Activated effector memory CD4-positive, alpha-beta T cell treated with Interleukin-2 at 50 U/mL for 16 hours (primary cell): ENCODE data around the gene PTPRD.
"Not testable (repeated sequence)": the region's sequence is repeated elsewhere in the genome, so short reads cannot be mapped to it uniquely, and the experiment has no call there.

Experiments
- DNase-seq: peaks from one replicate; pipeline ENCODE4 v3.0.0-alpha.2; 2020

Gene PTPRD

DNA sequence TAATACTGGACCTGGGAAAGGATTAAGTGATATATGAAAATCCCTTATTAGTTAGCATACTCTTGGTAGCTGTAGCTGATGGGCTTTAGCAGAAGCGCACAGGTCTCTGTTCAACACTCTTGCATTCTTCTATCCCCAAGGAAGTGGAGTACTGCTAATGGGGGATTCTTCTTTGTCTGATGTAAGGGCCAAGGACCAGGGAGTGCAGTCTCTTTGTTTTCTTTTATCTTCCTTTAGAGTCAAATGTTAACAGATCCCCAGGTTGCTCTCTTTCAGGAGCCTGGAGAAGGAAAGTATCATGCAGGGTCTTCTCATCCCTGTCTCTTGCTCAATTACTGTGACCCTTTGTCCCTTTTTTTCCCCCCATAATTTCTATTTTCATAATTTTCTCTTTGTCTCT, 1666.3 kb downstream of the PTPRD start:
- DNase-seq: no peak

DNA sequence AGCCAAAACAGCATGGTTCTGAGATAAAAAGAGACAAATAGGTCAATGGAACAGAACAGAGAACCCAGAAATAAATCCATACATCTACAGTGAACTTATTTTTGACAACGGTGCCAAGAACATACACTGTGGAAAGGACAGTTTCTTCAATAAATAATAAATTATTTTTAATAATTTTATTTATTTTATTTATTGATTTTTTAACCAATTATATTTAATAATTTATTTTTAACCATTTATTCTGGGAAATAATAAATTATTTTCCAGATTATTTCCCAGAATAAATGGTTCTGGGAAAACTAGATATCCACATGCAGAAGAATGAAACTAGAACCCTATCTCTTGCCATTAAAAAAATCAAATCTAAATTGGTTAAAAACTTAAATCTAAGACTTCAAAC, 1669.4 kb downstream of the PTPRD start:
- DNase-seq: no peak

DNA sequence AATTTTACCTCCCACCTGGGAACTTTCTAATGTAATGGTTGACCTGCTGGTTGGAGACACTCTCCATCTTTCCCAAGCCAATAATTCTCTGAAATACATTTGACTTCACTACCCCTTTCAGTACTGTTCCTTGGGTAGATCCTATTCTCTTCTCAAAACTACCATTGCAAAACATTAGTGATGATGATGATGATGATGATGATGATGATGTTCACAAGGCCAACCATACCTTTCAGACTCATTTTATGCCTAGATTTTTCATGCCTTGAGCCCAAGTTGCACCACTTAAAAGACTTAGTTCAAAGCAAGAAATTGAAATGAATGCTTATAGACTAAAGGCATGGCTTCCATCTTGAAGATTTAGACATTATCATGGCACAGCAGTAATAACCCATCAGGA, 1672.2 kb downstream of the PTPRD start:
- DNase-seq: no peak

DNA sequence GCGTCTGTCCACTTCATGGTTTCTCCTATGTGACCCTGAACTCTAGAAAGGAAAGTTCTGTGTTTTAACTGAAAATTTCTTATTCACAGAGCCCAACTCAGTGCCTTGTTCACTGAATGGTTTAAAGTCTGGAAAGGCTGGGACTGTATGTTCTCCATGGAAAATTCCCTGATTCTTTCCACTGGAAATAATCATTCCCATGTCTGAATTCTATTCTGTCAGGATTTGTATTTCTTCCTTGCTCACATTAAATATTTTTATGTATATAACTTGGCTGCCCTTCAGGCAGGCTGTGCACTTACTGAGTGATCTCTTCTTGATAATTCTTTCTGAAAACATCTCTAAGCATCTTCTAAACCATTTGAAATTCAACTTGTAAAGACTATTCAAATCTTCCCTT, 1686.3 kb downstream of the PTPRD start:
- DNase-seq: no peak

DNA sequence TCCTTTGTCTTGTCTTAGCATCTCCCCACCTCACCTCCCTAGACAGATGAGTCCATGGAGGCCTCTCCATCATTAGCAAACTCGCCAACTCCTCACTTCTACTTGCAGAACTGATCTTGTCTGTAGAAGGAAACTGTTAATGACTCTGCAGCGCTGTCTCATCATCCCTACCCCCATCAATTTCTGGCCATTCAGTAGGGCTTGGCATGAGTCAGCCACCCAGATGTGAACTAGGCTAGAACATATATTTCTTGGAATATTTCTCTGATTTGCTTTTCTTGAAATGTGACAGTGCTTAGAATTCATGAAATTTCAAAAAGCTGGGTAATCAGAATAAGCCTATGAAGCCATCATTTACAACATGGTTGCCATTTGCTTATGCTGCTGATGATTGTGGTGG, 1688.2 kb downstream of the PTPRD start:
- DNase-seq: no peak

DNA sequence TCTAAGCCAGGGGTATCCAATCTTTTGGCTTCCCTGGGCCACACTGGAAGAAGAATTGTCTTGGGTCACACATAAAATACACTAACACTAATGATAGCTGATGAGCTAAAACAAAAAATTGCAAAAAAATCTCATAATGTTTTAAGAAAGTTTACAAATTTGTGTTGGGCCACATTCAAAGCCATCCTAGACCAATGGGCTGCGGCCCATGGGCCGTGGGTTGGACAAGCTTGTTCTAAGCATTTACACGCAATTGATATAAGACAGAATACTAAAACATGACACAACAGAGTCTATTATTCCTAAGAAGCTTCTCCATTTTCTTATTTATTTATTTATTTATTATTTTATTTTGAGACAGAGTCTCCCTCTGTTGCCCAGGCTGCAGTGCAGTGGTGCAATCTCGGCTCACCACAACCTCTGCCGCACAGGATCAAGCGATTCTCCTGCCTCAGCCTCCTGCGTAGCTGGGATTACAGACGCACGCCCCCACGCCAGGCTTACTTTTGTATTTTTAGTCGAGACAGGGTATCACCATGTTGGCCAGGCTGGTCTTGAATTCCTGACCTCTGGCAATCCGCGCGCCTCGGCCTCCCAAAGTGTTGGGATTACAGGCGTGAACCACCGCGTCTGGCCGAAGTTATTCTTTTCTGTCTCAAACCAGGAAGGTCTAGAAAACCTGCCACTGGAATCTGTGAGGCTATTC, 1692.2 kb downstream of the PTPRD start:
- DNase-seq: not testable (repeated sequence)

DNA sequence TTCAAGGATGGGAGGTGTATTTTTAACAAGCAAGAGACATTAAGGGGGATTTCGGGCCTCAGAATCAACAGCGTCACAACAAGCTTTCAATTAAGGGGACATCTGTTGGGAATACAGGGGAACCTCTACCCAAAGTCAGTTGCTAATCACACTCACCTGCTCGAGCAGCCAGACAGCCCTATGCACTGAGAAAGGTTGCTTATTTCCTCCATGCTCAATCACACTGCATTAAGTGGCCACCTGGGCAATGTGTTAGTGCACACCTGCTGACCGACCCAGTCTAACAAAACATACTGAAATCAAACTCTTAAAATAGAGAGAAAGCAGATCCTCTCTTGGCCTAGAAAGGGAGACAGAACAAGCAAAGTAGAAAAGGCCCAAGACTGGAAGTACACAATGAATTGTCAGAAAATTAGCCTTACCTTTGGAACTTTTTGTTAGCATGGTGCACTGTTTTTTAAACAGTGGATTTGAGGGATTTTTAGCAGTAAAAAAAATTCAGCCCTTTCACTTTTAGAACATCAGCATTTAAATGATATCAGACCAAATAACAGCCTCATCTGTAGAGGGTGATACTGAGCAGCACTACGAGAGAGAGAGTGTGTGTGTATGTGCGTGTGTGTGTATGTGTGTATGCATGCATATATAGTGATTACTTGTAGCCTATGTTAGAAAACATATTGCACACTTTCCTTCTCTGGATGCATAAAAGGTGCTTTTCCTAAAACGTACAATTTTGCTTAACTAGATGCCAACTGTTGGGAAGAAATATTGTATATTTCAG, 1694.7 kb downstream of the PTPRD start:
- no peak for DNase-seq

DNA sequence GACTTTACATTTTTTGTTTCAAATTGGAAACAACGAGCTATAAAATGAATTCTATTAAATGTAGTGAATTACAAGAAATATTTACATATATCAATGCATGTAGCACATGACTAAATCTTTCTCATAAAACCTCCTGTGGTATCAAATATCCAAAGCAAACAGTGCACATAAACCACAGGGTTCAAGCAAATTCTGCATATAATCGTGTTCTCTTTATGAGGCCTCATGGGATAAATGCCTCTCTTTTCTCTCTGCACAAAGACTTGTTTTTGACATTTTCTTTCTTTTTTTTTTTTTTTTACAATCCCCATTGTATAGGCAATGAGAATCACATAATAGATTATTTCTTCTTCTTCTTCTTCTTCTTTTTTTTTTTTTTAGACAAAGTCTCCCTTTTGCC, 1696.0 kb downstream of the PTPRD start:
- no peak for DNase-seq

DNA sequence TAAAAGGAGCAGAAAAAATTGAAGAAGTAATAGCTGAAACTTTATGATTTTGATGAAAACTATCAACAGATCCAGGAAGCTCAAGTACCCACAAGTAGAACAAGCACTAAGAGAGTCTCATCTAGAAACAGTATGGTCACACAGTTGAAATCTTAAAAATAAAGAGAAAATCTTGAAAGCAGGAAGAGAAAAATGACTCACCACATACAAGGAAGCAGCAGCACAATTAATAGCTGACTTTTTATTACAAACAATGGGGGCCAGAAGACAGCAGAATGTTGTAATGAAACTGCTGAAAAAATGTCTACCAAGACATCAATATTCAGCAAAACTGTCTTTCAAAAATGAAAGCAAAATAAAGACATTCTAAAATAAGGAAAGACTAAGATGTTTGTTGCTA, 1704.9 kb downstream of the PTPRD start:
- DNase-seq: no peak

DNA sequence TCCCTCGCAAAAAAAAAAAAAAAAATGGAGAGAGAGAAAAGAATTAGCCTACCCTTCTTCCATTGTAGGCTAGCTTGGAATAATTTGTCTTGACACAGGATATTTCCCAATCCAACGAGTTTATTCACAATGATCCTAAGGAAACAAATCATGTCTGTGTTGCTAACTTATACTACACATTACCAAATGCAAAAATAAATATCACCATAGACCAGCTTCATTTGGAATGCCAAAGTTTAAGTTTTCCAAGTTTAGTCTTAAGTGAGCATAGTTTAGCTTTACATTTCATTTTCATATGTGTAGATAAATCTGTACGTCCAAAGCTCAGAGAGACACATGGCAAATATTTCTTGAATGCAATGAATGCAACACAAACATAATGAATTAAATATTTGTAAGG, 1707.1 kb downstream of the PTPRD start:
- DNase-seq: no peak

DNA sequence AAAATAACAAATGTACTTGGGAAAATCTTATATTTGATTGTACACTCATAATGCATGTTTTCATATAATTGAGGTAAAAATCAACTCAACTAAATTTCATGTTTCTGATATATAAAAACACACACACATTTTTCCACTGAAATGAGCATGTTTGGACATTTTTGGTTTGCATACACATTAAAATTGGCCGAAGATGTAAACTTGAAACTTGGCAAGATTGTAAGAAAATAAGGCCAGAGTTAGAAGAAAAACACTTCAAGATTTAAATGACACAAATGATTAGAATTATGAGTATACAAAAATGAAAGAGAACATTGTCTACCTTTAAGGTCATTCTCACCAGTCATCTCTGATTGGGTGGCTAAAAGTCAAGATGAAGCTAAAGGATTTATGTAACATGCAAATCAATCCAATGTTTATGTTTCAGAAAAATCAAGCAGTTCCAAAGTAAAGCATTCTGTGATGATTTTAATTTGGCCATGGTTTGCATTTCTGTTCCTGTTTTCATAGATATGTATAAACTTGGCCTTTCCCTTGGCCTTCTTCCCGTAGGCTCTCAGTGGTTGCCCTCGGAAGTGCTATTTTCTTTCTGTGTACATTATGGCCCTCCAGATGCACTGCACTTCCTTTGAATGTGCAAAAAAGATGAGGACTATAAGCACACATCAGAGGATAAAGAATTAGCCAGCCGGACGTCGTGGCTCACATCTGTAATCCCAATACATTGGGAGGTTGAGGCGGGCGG, 1707.9 kb downstream of the PTPRD start:
- DNase-seq: no peak

DNA sequence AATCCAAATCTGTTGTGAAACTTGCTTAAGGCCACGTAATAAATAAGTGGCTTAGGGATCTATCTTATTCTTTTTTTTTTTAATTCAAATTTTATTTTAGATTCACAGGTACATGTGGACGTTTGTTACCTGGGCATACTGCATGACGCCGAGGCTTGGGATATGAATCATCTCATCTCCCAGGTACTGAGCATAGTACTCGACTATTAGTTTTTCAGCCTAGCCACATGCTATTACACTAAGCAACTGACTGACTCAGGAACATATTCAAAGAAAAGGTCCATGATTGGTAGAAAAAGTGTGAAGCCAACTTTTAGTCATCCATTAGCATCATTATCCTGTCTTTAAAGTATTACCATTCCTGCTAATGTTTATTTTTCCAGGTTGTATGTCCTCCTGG, 1709.7 kb downstream of the PTPRD start:
- no peak for DNase-seq

DNA sequence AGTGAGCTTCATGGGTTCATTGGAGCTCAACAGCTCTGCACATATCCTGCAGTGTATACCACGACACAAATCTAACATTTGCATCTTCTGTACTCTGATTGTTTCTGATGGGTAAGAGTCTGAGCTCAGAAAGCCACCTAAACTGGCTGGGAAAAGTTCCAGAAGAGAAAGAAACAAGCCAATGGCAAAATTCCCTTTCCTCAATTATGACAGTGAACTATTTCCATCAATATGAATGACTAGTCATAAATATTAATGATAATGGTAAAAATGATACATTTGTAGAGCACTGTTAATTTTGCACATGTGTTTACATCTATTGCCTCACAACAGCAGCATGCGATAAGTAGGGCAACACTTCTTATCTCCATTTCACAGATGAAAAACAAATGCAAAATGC, 1711.7 kb downstream of the PTPRD start:
- no peak for DNase-seq

DNA sequence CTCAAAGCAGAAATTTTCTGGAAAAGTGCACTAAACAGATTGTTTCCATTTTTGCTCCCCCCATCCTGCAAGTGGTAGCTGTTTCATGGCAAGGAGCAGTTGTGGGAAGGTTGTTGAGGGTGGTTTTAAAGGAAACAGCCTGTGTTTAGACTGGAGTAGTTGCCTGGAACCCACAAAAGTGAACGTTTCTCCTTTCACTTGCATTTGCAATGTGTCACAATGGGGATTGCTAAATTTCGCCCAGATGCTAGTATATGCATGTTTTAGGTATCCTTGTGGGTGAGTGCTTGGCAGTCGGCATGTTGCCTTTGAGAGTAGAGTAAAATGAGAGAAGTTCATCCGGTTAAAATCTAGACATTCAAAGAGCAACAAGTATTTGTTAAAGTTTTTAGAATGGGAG, 1713.3 kb downstream of the PTPRD start:
- DNase-seq: no peak

DNA sequence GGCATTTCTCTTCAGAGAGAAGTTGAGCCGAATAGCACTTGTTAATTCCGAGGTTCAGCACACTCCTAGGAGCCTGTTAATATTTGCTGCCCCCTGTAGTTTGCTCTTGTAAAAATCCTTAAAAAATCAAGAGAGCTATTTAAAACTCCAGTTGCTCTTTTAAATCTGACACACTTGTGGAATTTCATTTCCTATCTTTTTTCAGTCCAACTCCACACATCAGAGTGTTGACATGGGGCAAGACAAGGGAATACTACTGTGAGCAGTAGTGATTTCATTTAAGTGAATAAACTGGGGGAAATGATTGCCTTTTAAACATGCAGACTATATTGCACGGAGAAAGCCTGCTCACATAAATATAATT, 1717.0 kb downstream of the PTPRD start:
- no peak for DNase-seq

DNA sequence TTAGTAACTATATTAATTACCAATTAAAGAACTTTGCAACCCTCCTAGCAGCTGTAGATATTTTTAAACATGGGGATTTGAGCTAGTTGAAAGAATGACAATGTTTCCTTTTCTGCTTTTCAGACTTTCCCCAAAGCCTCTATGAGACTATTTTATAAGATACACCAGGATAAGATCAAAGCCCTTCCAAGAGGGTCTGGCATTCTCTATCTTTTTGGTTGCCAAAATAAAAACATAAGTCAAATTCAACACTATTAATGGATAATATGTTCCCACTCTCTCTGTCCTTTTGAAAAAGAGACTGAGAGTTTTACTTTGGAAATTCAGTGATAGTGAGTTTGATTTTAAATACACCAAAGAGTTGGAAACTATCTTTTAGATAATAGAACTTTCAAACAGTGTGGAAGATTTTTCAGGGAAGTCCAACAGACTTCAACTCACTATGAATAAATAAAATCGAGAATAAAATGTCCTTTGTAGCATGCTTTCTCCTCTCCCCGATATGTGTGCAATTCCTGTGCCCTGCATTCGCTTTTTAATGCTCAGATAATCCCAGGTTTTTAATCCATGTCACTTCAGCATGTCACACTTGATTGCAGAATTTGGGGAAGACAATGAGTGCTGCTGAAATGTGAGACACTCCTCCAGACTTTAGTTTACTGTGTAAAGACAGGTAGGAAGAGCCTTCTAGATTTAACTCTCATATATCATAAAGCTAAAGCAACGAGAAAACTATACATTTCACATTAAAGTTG, 1717.5 kb downstream of the PTPRD start:
- no peak for DNase-seq

DNA sequence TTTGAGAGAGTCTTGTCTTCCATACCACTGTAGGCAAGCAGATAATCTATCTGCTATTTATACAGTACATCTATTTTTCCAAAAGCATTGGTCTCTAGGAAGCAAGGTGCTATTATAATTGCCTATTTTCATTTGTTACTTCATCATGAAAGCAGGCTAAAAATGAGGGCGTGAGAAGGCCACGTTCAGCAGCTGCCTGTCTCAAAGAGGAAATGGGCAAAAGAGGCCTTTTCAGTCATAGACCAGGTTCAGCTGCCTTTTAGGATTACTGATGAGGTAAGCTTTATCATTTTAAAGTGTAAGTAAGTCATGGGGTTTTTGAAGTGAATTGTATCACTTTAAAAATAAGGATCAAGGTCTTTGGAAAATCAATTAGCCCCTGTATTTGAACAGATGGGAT, 1722.1 kb downstream of the PTPRD start:
- DNase-seq: no peak

DNA sequence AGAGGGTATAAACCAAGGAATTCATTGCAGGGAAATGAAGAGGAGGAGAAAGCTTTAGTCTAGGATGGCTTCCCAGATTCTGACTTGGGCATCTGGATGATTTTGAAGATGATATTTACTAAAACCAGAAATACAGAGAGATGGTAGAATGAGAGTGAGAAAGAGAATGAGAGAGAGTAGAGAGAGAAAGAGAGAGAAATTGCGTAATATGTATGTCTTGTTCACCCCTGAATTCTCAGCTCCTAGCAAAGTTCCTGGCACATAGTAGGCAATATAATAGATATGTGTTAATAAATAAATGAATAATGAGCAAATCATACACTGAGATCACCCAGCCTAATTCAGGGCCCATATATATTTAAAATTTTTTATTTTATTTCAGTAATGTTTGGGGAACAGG, 1723.7 kb downstream of the PTPRD start:
- DNase-seq: no peak

DNA sequence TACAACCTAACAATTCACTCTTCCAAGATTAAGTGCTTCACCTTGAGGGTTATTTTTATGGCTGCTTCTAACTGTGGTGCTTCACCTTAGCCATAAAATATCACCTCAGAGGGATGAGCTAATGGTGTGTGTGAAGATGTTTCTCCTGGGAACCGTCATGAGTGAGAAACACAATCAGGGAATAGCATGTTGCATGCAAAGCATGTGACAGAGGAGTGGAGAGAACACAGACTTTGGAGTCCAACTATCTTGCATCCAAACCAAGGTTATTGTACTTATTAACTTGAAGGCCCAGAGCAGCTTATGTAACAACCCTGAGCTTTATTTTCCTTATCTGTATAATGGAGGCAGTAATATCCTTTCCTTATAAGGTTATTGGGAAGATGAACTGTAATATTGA, 1724.2 kb downstream of the PTPRD start:
- DNase-seq: no peak

DNA sequence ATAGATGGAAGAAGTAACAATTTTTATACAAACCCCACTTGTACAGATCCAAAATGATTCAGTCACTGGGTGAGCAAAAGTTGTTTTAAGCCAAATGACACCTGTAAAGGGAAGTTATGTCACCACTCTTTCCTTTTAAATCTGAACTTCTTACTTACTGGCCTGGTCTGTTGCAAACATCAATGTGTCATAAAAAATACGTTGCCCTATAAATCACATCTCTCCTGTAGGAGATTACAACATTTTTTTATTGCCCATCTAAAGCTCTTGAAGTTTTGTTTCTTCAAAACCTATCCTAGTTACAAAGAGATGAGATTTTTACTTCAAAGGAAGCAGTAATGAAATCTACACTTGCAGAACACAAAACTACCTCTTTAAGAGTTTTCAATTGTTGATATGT, 1725.4 kb downstream of the PTPRD start:
- no peak for DNase-seq

DNA sequence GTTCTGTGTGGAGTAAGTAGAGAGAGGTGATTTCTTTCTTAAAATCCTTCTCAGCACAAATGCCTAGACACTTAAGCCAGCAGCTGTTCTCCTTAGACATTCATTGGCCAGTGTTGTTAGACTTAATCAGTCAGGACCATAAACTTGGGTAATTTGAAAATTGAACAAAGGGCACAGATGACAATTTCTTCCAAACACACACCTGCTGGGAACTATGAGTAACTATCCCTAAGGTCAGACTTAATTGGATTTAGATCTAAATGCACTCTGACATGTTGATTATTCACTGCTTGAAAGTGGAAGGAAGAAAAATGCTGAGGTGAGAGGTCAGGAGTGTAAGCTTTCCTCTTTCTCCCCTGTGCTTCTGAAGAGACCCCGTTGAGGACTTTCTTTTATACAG, 1729.5 kb downstream of the PTPRD start:
- no peak for DNase-seq

DNA sequence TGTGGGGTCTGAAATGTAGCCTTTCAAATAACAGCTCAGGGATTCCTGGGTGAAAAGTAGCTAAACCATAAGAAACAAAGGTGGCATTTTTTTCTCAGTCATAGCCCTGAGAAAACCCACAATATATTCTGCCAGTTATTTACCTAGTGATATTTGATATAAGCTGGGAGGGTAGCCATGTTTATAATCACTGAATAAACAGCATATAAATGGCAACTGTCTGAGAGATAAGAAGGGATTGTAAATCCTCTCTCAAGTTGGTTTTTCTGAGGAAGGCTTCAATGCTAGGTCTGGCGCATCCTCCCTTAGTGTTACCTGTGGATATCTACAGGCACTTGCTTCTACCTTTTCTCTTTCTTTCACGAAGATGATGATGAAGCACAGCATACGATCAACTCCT, 1732.7 kb downstream of the PTPRD start:
- no peak for DNase-seq

DNA sequence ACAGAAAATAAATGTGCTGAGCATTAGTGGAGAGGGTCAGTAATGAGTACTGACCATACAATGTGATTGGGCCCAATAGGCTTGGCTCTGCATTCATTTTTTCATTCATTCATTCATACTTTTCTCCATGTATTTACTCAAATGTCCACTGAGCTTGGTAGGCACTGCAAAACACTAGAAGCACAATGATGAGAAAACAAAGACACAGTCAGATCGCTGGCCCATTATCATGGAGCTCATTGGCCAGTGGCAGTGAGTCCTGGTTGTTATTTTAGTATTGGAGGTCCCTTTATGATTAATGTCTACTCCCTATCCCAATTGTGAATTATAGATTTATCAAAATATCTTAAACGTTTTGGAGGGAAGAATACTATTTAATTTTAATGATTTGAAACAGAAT, 1733.5 kb downstream of the PTPRD start:
- DNase-seq: no peak
